ENCODE measurements around the gene LNX1. TPM values are rescaled to one million over a fixed set of nuclear protein-coding genes. Genes with fewer than 3 reads are reported as not detected.

Gene LNX1
- total and polyA plus RNA-seq, 2 donors: 1.6 to 6.4 TPM

- no peak overlapping the region for H3K4me3 ChIP-seq (ENCODE audit: low read length in 2 of 2)
- H3K27ac ChIP-seq (ENCODE audit: low read depth in 1 of 2, low read length in 1 of 2): no peak overlapping the region
- no peaks in the 10 kb centered on the region for H3K36me3 ChIP-seq (ENCODE audit: control insufficient read depth in 2 of 2, insufficient read depth in 2 of 2, low read length in 1 of 2)
- no peak for DNase-seq (ENCODE audit: low read depth in 6 of 9, low spot score in 9 of 9)
- H3K4me1 ChIP-seq (ENCODE audit: control insufficient read depth in 2 of 2, insufficient read depth in 2 of 2, low read length in 2 of 2): no peaks in the 10 kb centered on the region
- 96% methylated on average over 6 of the region's 6 CpGs for WGBS
- no peaks in the 10 kb centered on the region for H3K9me3 ChIP-seq (ENCODE audit: control insufficient read depth in 2 of 2, insufficient read depth in 1 of 2, low read length in 1 of 2)
- no peaks in the 10 kb centered on the region for H3K27me3 ChIP-seq (ENCODE audit: control insufficient read depth in 2 of 2, insufficient read depth in 1 of 2, low read length in 1 of 2)
Observed at GRCh38 chr4:53551958-53552357, 39.3 kb downstream of the LNX1 start.

- no peaks in the 10 kb centered on the region for H3K4me1 ChIP-seq (ENCODE audit: control insufficient read depth in 2 of 2, insufficient read depth in 2 of 2, low read length in 2 of 2)
- H3K9me3 ChIP-seq (ENCODE audit: control insufficient read depth in 2 of 2, insufficient read depth in 1 of 2, low read length in 1 of 2): no peaks in the 10 kb centered on the region
- H3K4me3 ChIP-seq (ENCODE audit: low read length in 2 of 2): no peak overlapping the region
- H3K27me3 ChIP-seq (ENCODE audit: control insufficient read depth in 2 of 2, insufficient read depth in 1 of 2, low read length in 1 of 2): no peaks in the 10 kb centered on the region
- DNase-seq (ENCODE audit: low read depth in 6 of 9, low spot score in 9 of 9): no peak
- no peaks in the 10 kb centered on the region for H3K36me3 ChIP-seq (ENCODE audit: control insufficient read depth in 2 of 2, insufficient read depth in 2 of 2, low read length in 1 of 2)
- 90% methylated on average over 7 of the region's 7 CpGs for WGBS
- no peak overlapping the region for H3K27ac ChIP-seq (ENCODE audit: low read depth in 1 of 2, low read length in 1 of 2)
Observed at GRCh38 chr4:53551281-53551864, 39.9 kb downstream of the LNX1 start.

- Histone ChIP-seq H3K4me3 (ENCODE audit: low read length in 2 of 2) (no peak overlapping the region), H3K9me3 (ENCODE audit: control insufficient read depth in 2 of 2, insufficient read depth in 1 of 2, low read length in 1 of 2) (no peaks in the 10 kb centered on the region), H3K27ac (ENCODE audit: low read depth in 1 of 2, low read length in 1 of 2) (no peak overlapping the region), H3K4me1 (ENCODE audit: control insufficient read depth in 2 of 2, insufficient read depth in 2 of 2, low read length in 2 of 2) (no peaks in the 10 kb centered on the region), H3K27me3 (ENCODE audit: control insufficient read depth in 2 of 2, insufficient read depth in 1 of 2, low read length in 1 of 2) (no peaks in the 10 kb centered on the region), H3K36me3 (ENCODE audit: control insufficient read depth in 2 of 2, insufficient read depth in 2 of 2, low read length in 1 of 2) (no peaks in the 10 kb centered on the region)
- 96% methylated on average over 3 of the region's 3 CpGs for WGBS
- no peak for DNase-seq (ENCODE audit: low read depth in 6 of 9, low spot score in 9 of 9)
Observed at GRCh38 chr4:53548662-53549061, 42.6 kb downstream of the LNX1 start.

DNA sequence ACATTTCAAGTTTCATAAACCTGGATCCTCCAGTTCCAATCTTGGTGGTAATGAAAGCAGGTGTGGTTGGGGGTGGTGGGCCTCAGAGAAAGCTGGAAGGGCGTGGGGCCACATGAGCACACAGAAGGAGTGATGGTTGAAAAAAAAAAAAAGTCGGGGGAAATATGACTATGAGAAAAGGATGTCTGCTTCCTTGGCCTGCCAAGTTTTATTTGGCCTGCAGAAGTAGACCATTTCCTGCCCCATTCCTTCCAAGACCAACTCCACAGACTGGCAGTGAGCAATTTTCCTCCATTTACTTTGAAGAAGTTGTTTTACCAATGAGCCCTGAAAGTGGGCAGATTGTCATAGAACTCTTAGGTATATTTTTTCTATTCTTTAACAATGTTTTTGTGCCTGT lies 43.3 kb downstream of the LNX1 start:
- Histone ChIP-seq H3K4me3 (ENCODE audit: low read length in 2 of 2) (no peak overlapping the region), H3K9me3 (ENCODE audit: control insufficient read depth in 2 of 2, insufficient read depth in 1 of 2, low read length in 1 of 2) (no peaks in the 10 kb centered on the region), H3K27me3 (ENCODE audit: control insufficient read depth in 2 of 2, insufficient read depth in 1 of 2, low read length in 1 of 2) (no peaks in the 10 kb centered on the region), H3K36me3 (ENCODE audit: control insufficient read depth in 2 of 2, insufficient read depth in 2 of 2, low read length in 1 of 2) (no peaks in the 10 kb centered on the region), H3K4me1 (ENCODE audit: control insufficient read depth in 2 of 2, insufficient read depth in 2 of 2, low read length in 2 of 2) (no peaks in the 10 kb centered on the region), H3K27ac (ENCODE audit: low read depth in 1 of 2, low read length in 1 of 2) (no peak overlapping the region)
- 35% methylated on average over 2 of the region's 2 CpGs for WGBS
- DNase-seq (ENCODE audit: low read depth in 6 of 9, low spot score in 9 of 9): no peak

- Histone ChIP-seq H3K4me3 (ENCODE audit: low read length in 2 of 2) (no peak overlapping the region), H3K36me3 (ENCODE audit: control insufficient read depth in 2 of 2, insufficient read depth in 2 of 2, low read length in 1 of 2) (no peaks in the 10 kb centered on the region), H3K27me3 (ENCODE audit: control insufficient read depth in 2 of 2, insufficient read depth in 1 of 2, low read length in 1 of 2) (no peaks in the 10 kb centered on the region), H3K27ac (ENCODE audit: low read depth in 1 of 2, low read length in 1 of 2) (no peak overlapping the region), H3K4me1 (ENCODE audit: control insufficient read depth in 2 of 2, insufficient read depth in 2 of 2, low read length in 2 of 2) (no peaks in the 10 kb centered on the region), H3K9me3 (ENCODE audit: control insufficient read depth in 2 of 2, insufficient read depth in 1 of 2, low read length in 1 of 2) (no peaks in the 10 kb centered on the region)
- DNase-seq (ENCODE audit: low read depth in 6 of 9, low spot score in 9 of 9): no peak
- 96% methylated on average over 3 of the region's 3 CpGs for WGBS
Observed at GRCh38 chr4:53545942-53546581, 45.2 kb downstream of the LNX1 start.

DNA sequence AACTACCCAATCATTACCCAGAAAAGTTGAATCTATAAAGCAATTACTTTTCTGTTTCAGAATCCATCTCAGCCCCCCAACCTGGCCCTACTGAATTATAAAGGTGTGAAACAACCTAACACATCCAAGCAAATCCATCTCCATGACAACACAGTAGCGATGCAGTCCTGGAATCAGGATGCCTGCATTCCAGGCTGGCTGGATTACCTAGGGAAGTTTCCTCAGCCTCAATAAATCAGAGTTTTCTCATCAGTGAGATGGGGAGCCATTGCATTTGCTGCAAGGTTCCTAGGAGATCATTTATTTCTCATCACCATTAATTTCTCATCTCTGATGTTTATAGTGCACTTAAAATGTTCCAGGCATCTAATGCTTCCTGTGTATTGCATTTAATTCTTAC lies 46.0 kb downstream of the LNX1 start:
- 92% methylated on average over 1 of the region's 1 CpG for WGBS
- no peaks in the 10 kb centered on the region for H3K36me3 ChIP-seq (ENCODE audit: control insufficient read depth in 2 of 2, insufficient read depth in 2 of 2, low read length in 1 of 2)
- no peaks in the 10 kb centered on the region for H3K4me1 ChIP-seq (ENCODE audit: control insufficient read depth in 2 of 2, insufficient read depth in 2 of 2, low read length in 2 of 2)
- H3K27me3 ChIP-seq (ENCODE audit: control insufficient read depth in 2 of 2, insufficient read depth in 1 of 2, low read length in 1 of 2): no peaks in the 10 kb centered on the region
- H3K9me3 ChIP-seq (ENCODE audit: control insufficient read depth in 2 of 2, insufficient read depth in 1 of 2, low read length in 1 of 2): no peaks in the 10 kb centered on the region
- H3K4me3 ChIP-seq (ENCODE audit: low read length in 2 of 2): no peak overlapping the region
- no peak for DNase-seq (ENCODE audit: low read depth in 6 of 9, low spot score in 9 of 9)
- no peak overlapping the region for H3K27ac ChIP-seq (ENCODE audit: low read depth in 1 of 2, low read length in 1 of 2)

DNA sequence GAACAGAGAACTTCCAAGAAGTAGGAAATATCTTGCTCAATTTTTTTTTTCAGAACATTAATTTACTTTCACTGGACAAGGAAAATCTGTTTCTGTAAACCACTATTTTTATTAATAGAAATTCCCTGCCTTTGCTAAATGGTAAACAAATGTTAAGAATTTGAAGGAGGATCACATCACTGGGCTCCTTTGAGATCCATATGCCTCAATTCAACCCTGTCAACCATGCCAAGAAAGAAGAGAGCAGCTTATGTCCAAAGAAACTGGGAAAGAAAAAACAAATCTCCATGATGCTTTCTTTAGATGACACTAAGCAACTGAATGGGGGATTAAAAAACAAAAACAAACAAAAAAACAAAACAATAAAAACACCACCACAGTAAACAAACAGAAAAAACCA lies 47.7 kb downstream of the LNX1 start:
- no peaks in the 10 kb centered on the region for H3K4me1 ChIP-seq (ENCODE audit: control insufficient read depth in 2 of 2, insufficient read depth in 2 of 2, low read length in 2 of 2)
- H3K27ac ChIP-seq (ENCODE audit: low read depth in 1 of 2, low read length in 1 of 2): no peak overlapping the region
- H3K9me3 ChIP-seq (ENCODE audit: control insufficient read depth in 2 of 2, insufficient read depth in 1 of 2, low read length in 1 of 2): no peaks in the 10 kb centered on the region
- no peaks in the 10 kb centered on the region for H3K27me3 ChIP-seq (ENCODE audit: control insufficient read depth in 2 of 2, insufficient read depth in 1 of 2, low read length in 1 of 2)
- DNase-seq (ENCODE audit: low read depth in 6 of 9, low spot score in 9 of 9): no peak
- H3K36me3 ChIP-seq (ENCODE audit: control insufficient read depth in 2 of 2, insufficient read depth in 2 of 2, low read length in 1 of 2): no peaks in the 10 kb centered on the region
- H3K4me3 ChIP-seq (ENCODE audit: low read length in 2 of 2): no peak overlapping the region

- WGBS: 91% methylated on average over 2 of the region's 2 CpGs
- DNase-seq (ENCODE audit: low read depth in 6 of 9, low spot score in 9 of 9): no peak
- no peak overlapping the region for H3K4me3 ChIP-seq (ENCODE audit: low read length in 2 of 2)
- no peaks in the 10 kb centered on the region for H3K9me3 ChIP-seq (ENCODE audit: control insufficient read depth in 2 of 2, insufficient read depth in 1 of 2, low read length in 1 of 2)
- no peaks in the 10 kb centered on the region for H3K27me3 ChIP-seq (ENCODE audit: control insufficient read depth in 2 of 2, insufficient read depth in 1 of 2, low read length in 1 of 2)
- H3K36me3 ChIP-seq (ENCODE audit: control insufficient read depth in 2 of 2, insufficient read depth in 2 of 2, low read length in 1 of 2): no peaks in the 10 kb centered on the region
- H3K27ac ChIP-seq (ENCODE audit: low read depth in 1 of 2, low read length in 1 of 2): no peak overlapping the region
- H3K4me1 ChIP-seq (ENCODE audit: control insufficient read depth in 2 of 2, insufficient read depth in 2 of 2, low read length in 2 of 2): no peaks in the 10 kb centered on the region
Observed at GRCh38 chr4:53541577-53542206, 49.6 kb downstream of the LNX1 start.

- Histone ChIP-seq H3K27ac (ENCODE audit: low read depth in 1 of 2, low read length in 1 of 2) (no peak overlapping the region), H3K9me3 (ENCODE audit: control insufficient read depth in 2 of 2, insufficient read depth in 1 of 2, low read length in 1 of 2) (no peaks in the 10 kb centered on the region), H3K4me1 (ENCODE audit: control insufficient read depth in 2 of 2, insufficient read depth in 2 of 2, low read length in 2 of 2) (no peaks in the 10 kb centered on the region), H3K27me3 (ENCODE audit: control insufficient read depth in 2 of 2, insufficient read depth in 1 of 2, low read length in 1 of 2) (no peaks in the 10 kb centered on the region), H3K4me3 (ENCODE audit: low read length in 2 of 2) (no peak overlapping the region), H3K36me3 (ENCODE audit: control insufficient read depth in 2 of 2, insufficient read depth in 2 of 2, low read length in 1 of 2) (no peaks in the 10 kb centered on the region)
- DNase-seq (ENCODE audit: low read depth in 6 of 9, low spot score in 9 of 9): no peak
- WGBS: 94% methylated on average over 4 of the region's 4 CpGs
Observed at GRCh38 chr4:53538756-53539155, 52.5 kb downstream of the LNX1 start.

Measured in thymus (tissue), 11 donors.